GM23248 (cell line): Measurements from ENCODE around the gene ATP2C1.

Experiments used
- EZH2 ChIP-seq: fragments of 200-600 bp; sonication (generic); IDR thresholded peaks from 2 replicates; pipeline ENCODE4 v1.6.1; 2018; ENCODE audit warnings: antibody characterized with exemption, mild to moderate bottlenecking; ENCODE audit not compliant: insufficient read depth, poor library complexity, severe bottlenecking
- EZH2phosphoT487 ChIP-seq: fragments of 200-600 bp; sonication (generic); IDR thresholded peaks from 2 replicates; pipeline ENCODE4 v1.6.1; 2018; ENCODE audit warnings: antibody characterized with exemption, moderate library complexity, mild to moderate bottlenecking, low read depth; ENCODE audit not compliant: insufficient read depth

DNA sequence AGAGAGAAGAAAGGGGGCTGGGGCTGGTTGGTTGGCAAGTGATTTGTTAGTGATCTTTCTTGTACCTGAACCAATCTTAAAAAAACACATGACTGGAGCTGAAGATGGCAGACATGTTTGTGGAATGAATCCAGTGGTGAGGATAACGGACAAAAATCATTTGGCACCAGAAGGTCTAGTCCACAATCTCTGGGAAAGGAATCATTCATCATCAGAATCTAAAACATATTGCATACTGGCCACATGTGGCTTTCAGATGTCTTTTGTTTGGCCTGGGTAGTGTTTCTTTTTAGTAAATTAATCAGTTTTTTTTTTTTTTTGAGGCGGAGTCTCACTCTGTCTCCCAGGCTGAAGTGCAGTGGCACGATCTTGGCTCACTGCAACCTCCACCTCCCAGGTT, 137.8 kb downstream of the ATP2C1 start:
- no peak for TF ChIP-seq EZH2phosphoT487
- no peak for TF ChIP-seq EZH2
